ENCODE results near the gene TSFM.

- TF ChIP-seq CTCF (IDR thresholded peaks at IDR 0.05 in 4 of 5, conservative IDR thresholded peaks at IDR 0.05 in 1 of 5): no peak
- TF ChIP-seq POLR2A (IDR thresholded peaks at IDR 0.05): no peak
These were observed 362 bp upstream of the TSFM start for GRCh38 chr12:57782243-57782607.
